OCI-LY3 (cell line): ENCODE data around the gene CAPN8.

Source experiments
- EZH2phosphoT487 ChIP-seq: fragments of 200-600 bp; shearing (Covaris generic); IDR thresholded peaks from 2 replicates; pipeline ENCODE4 v1.6.1; 2018; ENCODE audit warnings: antibody characterized with exemption, mixed run types, low read depth
- TF ChIP-seq, protein P1 (sequence below): fragments of 200-600, 300-600 bp; sonication (generic); IDR thresholded peaks from 2 replicates; pipeline ENCODE4 v1.5.1; 2014; ENCODE audit warnings: antibody characterized with exemption, low read length, low read depth

DNA sequence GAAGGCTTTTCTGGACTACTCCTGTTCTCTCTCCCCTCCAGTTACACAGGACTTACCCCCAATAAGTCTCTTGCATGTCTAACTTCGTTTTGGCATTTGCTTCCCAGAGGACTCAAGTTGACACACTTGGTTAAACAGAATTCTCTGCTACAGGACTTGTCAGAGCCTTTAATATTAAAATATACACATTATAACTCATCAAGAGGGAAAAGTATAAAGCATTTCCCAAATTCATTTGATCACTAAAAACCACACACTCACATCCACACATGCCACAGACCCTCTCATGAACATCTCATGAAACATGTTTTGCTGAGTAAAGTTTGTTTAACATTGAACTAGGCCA, 38.1 kb upstream of the CAPN8 start:
- TF ChIP-seq, protein P1, sequence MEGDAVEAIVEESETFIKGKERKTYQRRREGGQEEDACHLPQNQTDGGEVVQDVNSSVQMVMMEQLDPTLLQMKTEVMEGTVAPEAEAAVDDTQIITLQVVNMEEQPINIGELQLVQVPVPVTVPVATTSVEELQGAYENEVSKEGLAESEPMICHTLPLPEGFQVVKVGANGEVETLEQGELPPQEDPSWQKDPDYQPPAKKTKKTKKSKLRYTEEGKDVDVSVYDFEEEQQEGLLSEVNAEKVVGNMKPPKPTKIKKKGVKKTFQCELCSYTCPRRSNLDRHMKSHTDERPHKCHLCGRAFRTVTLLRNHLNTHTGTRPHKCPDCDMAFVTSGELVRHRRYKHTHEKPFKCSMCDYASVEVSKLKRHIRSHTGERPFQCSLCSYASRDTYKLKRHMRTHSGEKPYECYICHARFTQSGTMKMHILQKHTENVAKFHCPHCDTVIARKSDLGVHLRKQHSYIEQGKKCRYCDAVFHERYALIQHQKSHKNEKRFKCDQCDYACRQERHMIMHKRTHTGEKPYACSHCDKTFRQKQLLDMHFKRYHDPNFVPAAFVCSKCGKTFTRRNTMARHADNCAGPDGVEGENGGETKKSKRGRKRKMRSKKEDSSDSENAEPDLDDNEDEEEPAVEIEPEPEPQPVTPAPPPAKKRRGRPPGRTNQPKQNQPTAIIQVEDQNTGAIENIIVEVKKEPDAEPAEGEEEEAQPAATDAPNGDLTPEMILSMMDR = no peak
- TF ChIP-seq EZH2phosphoT487 = no peak
